HepG2 (cell line): ENCODE measurements around the gene KCNQ2. TPM values are rescaled to one million over a fixed set of nuclear protein-coding genes. Genes with fewer than 3 reads are reported as not detected.

ENCODE experiments used
- MZF1 ChIP-seq: sonication (generic); formaldehyde crosslinking; IDR thresholded peaks from 2 replicates; pipeline ENCODE4 v1.8.1; 2023; ENCODE audit warnings: mild to moderate bottlenecking, missing genetic modification reagents, borderline replicate concordance
- ZMAT3 ChIP-seq: sonication (generic); formaldehyde crosslinking; conservative IDR thresholded peaks from 2 replicates; pipeline ENCODE4 v1.7.0; 2021; ENCODE audit warnings: missing genetic modification reagents
- ZNF431 ChIP-seq: sonication (generic); formaldehyde crosslinking; IDR thresholded peaks from 2 replicates; pipeline ENCODE4 v1.9.0; 2022; ENCODE audit warnings: missing genetic modification reagents, low read depth, mild to moderate bottlenecking, borderline replicate concordance
- ZNF563 ChIP-seq: sonication (generic); formaldehyde crosslinking; IDR thresholded peaks from 2 replicates; pipeline ENCODE4 v1.8.0; 2022; ENCODE audit warnings: mild to moderate bottlenecking, moderate library complexity, missing genetic modification reagents
- polyA plus RNA-seq, 8 experiments: library from polyadenylated mRNA; depleted of rRNA in 3 of 8; stranded (reverse) in 7 of 8; unstranded in 1 of 8; fragments of >200 nt; fragmentation: Illumina TruSeq in 4 of 8; extraction: Trizol in 4 of 8; gene quantifications; 2 replicates each; pipeline versions ENCODE4 v1.2.1 to v1.2.3, GENCODE V29; 2011 to 2016; ENCODE audit warnings: low read depth in 4 of 8, missing spikeins in 1 of 8, mixed read lengths in 1 of 8; ENCODE audit not compliant: insufficient read depth in 1 of 8
- total RNA-seq, 5 experiments: library from RNA; depleted of rRNA; stranded (reverse); fragments of >200 nt; fragmentation: Illumina TruSeq; extraction: Trizol; gene quantifications; 2 replicates each; pipeline ENCODE4 v1.2.3, GENCODE V29; 2016; ENCODE audit warnings: low read depth in 1 of 5
- TF ChIP-seq, protein P1 (sequence below): sonication (generic); formaldehyde crosslinking; IDR thresholded peaks from 2 replicates; pipeline ENCODE4 v1.4.0; 2020; ENCODE audit warnings: missing genetic modification reagents
- TF ChIP-seq, protein P2 (sequence below): sonication (generic); formaldehyde crosslinking; IDR thresholded peaks from one replicate; pipeline ENCODE4 v1.5.1; 2020; ENCODE audit warnings: mild to moderate bottlenecking, missing genetic modification reagents; ENCODE audit errors: not compliant biosample characterization

The KCNQ2 gene
- total and polyA plus RNA-seq, 2 of the 13 experiments (the other 11 are each of a cell fraction or from before 2014, with no cell fraction given), result not detected

DNA sequence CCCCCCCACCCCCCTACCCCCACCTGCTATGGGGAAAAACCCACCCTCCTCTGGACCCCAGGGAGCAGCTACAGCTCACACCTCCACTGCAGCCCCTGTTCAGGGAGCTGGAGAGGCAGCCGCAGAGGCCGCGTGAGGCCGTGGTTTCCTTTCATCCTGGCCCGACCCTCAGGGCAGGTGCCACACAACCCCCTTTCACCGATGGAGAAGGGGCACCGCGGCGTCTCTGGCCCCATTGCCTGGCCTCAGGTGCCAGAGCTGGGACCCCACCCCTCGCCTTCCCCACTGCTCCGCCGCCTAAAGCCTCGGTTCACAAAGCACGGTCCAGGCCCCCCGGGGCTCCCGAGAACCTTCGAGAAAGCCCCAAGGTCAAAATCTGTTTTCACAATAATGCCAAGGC is 11.8 kb upstream of the KCNQ2 start (continued):
- no peak for TF ChIP-seq ZMAT3 (CRISPR knock-in tag)
- no peak for TF ChIP-seq ZNF431 (CRISPR knock-in tag)
- TF ChIP-seq, protein P1, sequence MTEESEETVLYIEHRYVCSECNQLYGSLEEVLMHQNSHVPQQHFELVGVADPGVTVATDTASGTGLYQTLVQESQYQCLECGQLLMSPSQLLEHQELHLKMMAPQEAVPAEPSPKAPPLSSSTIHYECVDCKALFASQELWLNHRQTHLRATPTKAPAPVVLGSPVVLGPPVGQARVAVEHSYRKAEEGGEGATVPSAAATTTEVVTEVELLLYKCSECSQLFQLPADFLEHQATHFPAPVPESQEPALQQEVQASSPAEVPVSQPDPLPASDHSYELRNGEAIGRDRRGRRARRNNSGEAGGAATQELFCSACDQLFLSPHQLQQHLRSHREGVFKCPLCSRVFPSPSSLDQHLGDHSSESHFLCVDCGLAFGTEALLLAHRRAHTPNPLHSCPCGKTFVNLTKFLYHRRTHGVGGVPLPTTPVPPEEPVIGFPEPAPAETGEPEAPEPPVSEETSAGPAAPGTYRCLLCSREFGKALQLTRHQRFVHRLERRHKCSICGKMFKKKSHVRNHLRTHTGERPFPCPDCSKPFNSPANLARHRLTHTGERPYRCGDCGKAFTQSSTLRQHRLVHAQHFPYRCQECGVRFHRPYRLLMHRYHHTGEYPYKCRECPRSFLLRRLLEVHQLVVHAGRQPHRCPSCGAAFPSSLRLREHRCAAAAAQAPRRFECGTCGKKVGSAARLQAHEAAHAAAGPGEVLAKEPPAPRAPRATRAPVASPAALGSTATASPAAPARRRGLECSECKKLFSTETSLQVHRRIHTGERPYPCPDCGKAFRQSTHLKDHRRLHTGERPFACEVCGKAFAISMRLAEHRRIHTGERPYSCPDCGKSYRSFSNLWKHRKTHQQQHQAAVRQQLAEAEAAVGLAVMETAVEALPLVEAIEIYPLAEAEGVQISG (CRISPR knock-in tag), result no peak
- TF ChIP-seq, protein P2, sequence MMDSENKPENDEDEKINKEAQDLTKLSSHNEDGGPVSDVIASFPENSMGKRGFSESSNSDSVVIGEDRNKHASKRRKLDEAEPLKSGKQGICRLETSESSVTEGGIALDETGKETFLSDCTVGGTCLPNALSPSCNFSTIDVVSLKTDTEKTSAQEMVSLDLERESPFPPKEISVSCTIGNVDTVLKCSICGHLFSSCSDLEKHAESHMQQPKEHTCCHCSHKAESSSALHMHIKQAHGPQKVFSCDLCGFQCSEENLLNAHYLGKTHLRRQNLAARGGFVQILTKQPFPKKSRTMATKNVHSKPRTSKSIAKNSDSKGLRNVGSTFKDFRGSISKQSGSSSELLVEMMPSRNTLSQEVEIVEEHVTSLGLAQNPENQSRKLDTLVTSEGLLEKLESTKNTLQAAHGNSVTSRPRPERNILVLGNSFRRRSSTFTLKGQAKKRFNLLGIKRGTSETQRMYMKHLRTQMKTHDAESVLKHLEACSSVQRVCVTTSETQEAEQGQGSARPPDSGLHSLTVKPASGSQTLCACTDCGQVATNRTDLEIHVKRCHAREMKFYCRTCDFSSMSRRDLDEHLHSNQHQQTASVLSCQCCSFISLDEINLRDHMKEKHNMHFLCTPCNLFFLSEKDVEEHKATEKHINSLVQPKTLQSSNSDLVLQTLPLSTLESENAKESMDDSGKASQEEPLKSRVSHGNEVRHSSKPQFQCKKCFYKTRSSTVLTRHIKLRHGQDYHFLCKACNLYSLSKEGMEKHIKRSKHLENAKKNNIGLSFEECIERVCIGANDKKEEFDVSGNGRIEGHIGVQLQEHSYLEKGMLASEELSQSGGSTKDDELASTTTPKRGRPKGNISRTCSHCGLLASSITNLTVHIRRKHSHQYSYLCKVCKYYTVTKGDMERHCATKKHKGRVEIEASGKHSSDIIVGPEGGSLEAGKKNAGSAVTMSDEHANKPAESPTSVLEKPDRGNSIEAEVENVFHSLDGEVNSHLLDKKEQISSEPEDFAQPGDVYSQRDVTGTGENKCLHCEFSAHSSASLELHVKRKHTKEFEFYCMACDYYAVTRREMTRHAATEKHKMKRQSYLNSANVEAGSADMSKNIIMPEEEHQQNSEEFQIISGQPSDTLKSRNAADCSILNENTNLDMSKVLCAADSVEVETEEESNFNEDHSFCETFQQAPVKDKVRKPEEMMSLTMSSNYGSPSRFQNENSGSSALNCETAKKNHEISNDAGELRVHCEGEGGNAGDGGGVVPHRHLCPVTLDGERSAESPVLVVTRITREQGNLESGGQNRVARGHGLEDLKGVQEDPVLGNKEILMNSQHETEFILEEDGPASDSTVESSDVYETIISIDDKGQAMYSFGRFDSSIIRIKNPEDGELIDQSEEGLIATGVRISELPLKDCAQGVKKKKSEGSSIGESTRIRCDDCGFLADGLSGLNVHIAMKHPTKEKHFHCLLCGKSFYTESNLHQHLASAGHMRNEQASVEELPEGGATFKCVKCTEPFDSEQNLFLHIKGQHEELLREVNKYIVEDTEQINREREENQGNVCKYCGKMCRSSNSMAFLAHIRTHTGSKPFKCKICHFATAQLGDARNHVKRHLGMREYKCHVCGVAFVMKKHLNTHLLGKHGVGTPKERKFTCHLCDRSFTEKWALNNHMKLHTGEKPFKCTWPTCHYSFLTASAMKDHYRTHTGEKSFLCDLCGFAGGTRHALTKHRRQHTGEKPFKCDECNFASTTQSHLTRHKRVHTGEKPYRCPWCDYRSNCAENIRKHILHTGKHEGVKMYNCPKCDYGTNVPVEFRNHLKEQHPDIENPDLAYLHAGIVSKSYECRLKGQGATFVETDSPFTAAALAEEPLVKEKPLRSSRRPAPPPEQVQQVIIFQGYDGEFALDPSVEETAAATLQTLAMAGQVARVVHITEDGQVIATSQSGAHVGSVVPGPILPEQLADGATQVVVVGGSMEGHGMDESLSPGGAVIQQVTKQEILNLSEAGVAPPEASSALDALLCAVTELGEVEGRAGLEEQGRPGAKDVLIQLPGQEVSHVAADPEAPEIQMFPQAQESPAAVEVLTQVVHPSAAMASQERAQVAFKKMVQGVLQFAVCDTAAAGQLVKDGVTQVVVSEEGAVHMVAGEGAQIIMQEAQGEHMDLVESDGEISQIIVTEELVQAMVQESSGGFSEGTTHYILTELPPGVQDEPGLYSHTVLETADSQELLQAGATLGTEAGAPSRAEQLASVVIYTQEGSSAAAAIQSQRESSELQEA (CRISPR knock-in tag), result no peak
- TF ChIP-seq MZF1 (CRISPR knock-in tag), result no peak
- no peak for TF ChIP-seq ZNF563 (CRISPR knock-in tag)
- TF ChIP-seq, all 625 proteins: peak for 0
